H1 (cell line): ENCODE measurements around the gene INO80C. TPM values are rescaled to one million over a fixed set of nuclear protein-coding genes. Genes with fewer than 3 reads are reported as not detected.

Source experiments
- CTCF ChIA-PET: fragments of 300-600 bp; sonication (Branson Sonifier 250); formaldehyde crosslinking; loops from one replicate; lab custom pipeline; 2021; ENCODE audit not compliant: partially characterized antibody; lab: Charles Lee
- POLR2A ChIA-PET: fragments of 300-600 bp; sonication (Branson Sonifier 250); formaldehyde crosslinking; loops from one replicate; lab custom pipeline; 2021; ENCODE audit warnings: inconsistent platforms; ENCODE audit not compliant: partially characterized antibody; lab: Charles Lee
- DNase-seq, 2 experiments: peaks; one replicate each; pipeline versions ENCODE4 v3.0.0 to v3.0.0-alpha.2; 2010 to 2022; ENCODE audit warnings: low spot score in 2 of 2, low read depth in 1 of 2, mixed read lengths in 1 of 2
- FAIRE-seq: peaks from 2 replicates; lab custom pipeline; 2011; peaks lifted over from hg19 to GRCh38; lab: Jason Lieb, UNC
- H2AFZ ChIP-seq: 2 replicates; pipeline ENCODE4 v1.8.1; 2012; ENCODE audit warnings: low read length, inconsistent platforms
- H2AK5ac ChIP-seq: 2 replicates; pipeline ENCODE4 v1.6.1; 2013; ENCODE audit warnings: low read depth, low read length
- H2BK120ac ChIP-seq: replicated peaks from 2 replicates; pipeline ENCODE3; 2013; ENCODE audit warnings: low read depth, low read length, inconsistent platforms
- H2BK12ac ChIP-seq: 2 replicates; pipeline ENCODE4 v1.6.1; 2013; ENCODE audit warnings: low read depth, low read length
- H2BK15ac ChIP-seq: 2 replicates; pipeline ENCODE4 v1.6.1; 2013; ENCODE audit warnings: low read length
- H2BK20ac ChIP-seq: 2 replicates; pipeline ENCODE4 v1.6.1; 2013; ENCODE audit warnings: low read length
- H2BK5ac ChIP-seq: 2 replicates; pipeline ENCODE4 v1.6.1; 2013; ENCODE audit warnings: low read depth, low read length
- H3K14ac ChIP-seq: 2 replicates; pipeline ENCODE4 v1.6.1; 2013; ENCODE audit warnings: inconsistent platforms; ENCODE audit not compliant: insufficient read length
- H3K18ac ChIP-seq: 2 replicates; pipeline ENCODE4 v1.6.1; 2013; ENCODE audit warnings: low read length; ENCODE audit errors: extremely low read depth
- H3K23ac ChIP-seq: 2 replicates; pipeline ENCODE4 v1.6.1; 2013; ENCODE audit warnings: inconsistent platforms; ENCODE audit not compliant: insufficient read length
- H3K23me2 ChIP-seq: 2 replicates; pipeline ENCODE4 v1.6.1; 2013; ENCODE audit warnings: low read depth, low read length
- H3K27ac ChIP-seq: 2 replicates; pipeline ENCODE4 v1.6.1; 2011; ENCODE audit warnings: low read depth, low read length, inconsistent platforms
- H3K27me3 ChIP-seq, 4 experiments: replicated peaks in 1 of 4; 1 replicate in 1 of 4; 2 replicates in 3 of 4; pipeline versions ENCODE4 v1.6.1 to v1.8.1; 2011 to 2013; ENCODE audit warnings: low read length in 3 of 4, mild to moderate bottlenecking in 3 of 4, inconsistent platforms in 2 of 4, mixed read lengths in 2 of 4, moderate library complexity in 1 of 4; ENCODE audit not compliant: control insufficient read depth in 3 of 4, insufficient read depth in 3 of 4; ENCODE audit errors: extremely low read depth in 1 of 4
- H3K36me3 ChIP-seq, 4 experiments: 2 replicates each; pipeline versions ENCODE4 v1.6.1 to v1.8.1; 2011 to 2013; ENCODE audit warnings: mild to moderate bottlenecking in 4 of 4, low read length in 3 of 4, moderate library complexity in 2 of 4, control low read depth in 1 of 4, inconsistent platforms in 1 of 4; ENCODE audit not compliant: insufficient read depth in 4 of 4, control insufficient read depth in 2 of 4
- H3K4ac ChIP-seq: replicated peaks from 2 replicates; pipeline ENCODE3; 2013; ENCODE audit warnings: low read length, low read depth, mixed read lengths, inconsistent platforms; ENCODE audit not compliant: insufficient read length
- H3K4me1 ChIP-seq, 4 experiments: replicated peaks in 1 of 4; 1 replicate in 1 of 4; 2 replicates in 3 of 4; pipeline versions ENCODE4 v1.6.1 to v1.8.1; 2011 to 2013; ENCODE audit warnings: low read length in 3 of 4, inconsistent platforms in 2 of 4, mixed read lengths in 1 of 4; ENCODE audit not compliant: insufficient read depth in 4 of 4, control insufficient read depth in 3 of 4
- H3K4me2 ChIP-seq, 2 experiments: 2 replicates each; pipeline versions ENCODE4 v1.6.1 to v1.8.1; 2011 to 2013; ENCODE audit warnings: low read depth in 2 of 2, low read length in 2 of 2, control low read depth in 1 of 2, inconsistent platforms in 1 of 2, mild to moderate bottlenecking in 1 of 2; ENCODE audit not compliant: insufficient read depth in 1 of 2
- H3K4me3 ChIP-seq, 4 experiments: fragments of 200-600, 300-600 bp in 1 of 4; sonication (generic), shearing (Covaris generic), sonication (Bioruptor Twin) in 1 of 4; 2 replicates each; pipeline versions ENCODE4 v1.5.1 to v1.8.1; 2011 to 2016; ENCODE audit warnings: low read length in 4 of 4, low read depth in 3 of 4, control low read depth in 2 of 4, inconsistent platforms in 2 of 4, mild to moderate bottlenecking in 2 of 4, mixed read lengths in 1 of 4, moderate library complexity in 1 of 4; ENCODE audit not compliant: insufficient read depth in 2 of 4; ENCODE audit errors: extremely low read depth in 1 of 4
- H3K56ac ChIP-seq: replicated peaks from 2 replicates; pipeline ENCODE3; 2013; ENCODE audit warnings: low read depth, mild to moderate bottlenecking, mixed read lengths, low read length, inconsistent platforms; ENCODE audit not compliant: insufficient read length
- H3K79me1 ChIP-seq: 2 replicates; pipeline ENCODE4 v1.6.1; 2013; ENCODE audit warnings: low read depth, low read length, control low read depth
- H3K79me2 ChIP-seq, 2 experiments: 2 replicates each; pipeline versions ENCODE4 v1.6.1 to v1.8.1; 2012 to 2013; ENCODE audit warnings: low read length in 2 of 2, mild to moderate bottlenecking in 2 of 2, inconsistent platforms in 1 of 2; ENCODE audit not compliant: insufficient read depth in 2 of 2, control insufficient read depth in 1 of 2
- H3K9ac ChIP-seq, 4 experiments: replicated peaks in 1 of 4; 1 replicate in 1 of 4; 2 replicates in 3 of 4; pipeline versions ENCODE4 v1.6.1 to v1.8.1; 2011 to 2013; ENCODE audit warnings: low read depth in 3 of 4, low read length in 3 of 4, control low read depth in 2 of 4, mild to moderate bottlenecking in 2 of 4, moderate library complexity in 2 of 4, inconsistent platforms in 1 of 4; ENCODE audit errors: extremely low read depth in 1 of 4
- H3K9me3 ChIP-seq, 2 experiments: 2 replicates each; pipeline versions ENCODE4 v1.6.1 to v1.8.1; 2012 to 2013; ENCODE audit warnings: mild to moderate bottlenecking in 2 of 2, moderate library complexity in 2 of 2, control low read depth in 1 of 2, inconsistent platforms in 1 of 2, low read depth in 1 of 2, low read length in 1 of 2, mixed read lengths in 1 of 2; ENCODE audit not compliant: insufficient read depth in 2 of 2
- H4K20me1 ChIP-seq, 2 experiments: replicated peaks in 1 of 2; 2 replicates each; pipeline versions ENCODE3 to v1.8.1; 2011 to 2013; ENCODE audit warnings: inconsistent platforms in 2 of 2, low read length in 2 of 2, mild to moderate bottlenecking in 1 of 2; ENCODE audit not compliant: insufficient read depth in 2 of 2, control insufficient read depth in 1 of 2
- H4K5ac ChIP-seq: 2 replicates; pipeline ENCODE4 v1.6.1; 2013; ENCODE audit warnings: low read length, low read depth, mixed read lengths, inconsistent platforms; ENCODE audit not compliant: insufficient read length
- H4K8ac ChIP-seq: 2 replicates; pipeline ENCODE4 v1.8.0; 2013; ENCODE audit warnings: mild to moderate bottlenecking, moderate library complexity, low read length, inconsistent platforms; ENCODE audit not compliant: insufficient read depth; ENCODE audit errors: extremely low read depth
- H4K91ac ChIP-seq: replicated peaks from 2 replicates; pipeline ENCODE3; 2013; ENCODE audit warnings: low read length, mixed read lengths, inconsistent platforms; ENCODE audit not compliant: insufficient read length
- CBX5 ChIP-seq: fragments of 300-800, 300-1000 bp; sonication (generic); IDR thresholded peaks from 2 replicates; pipeline ENCODE4 v1.7.1; 2016; ENCODE audit warnings: antibody characterized with exemption, low read length, low read depth
- EGR1 ChIP-seq: IDR thresholded peaks from 2 replicates; pipeline ENCODE4 v1.6.1; 2011; ENCODE audit warnings: low read depth, low read length, borderline replicate concordance
- EZH2 ChIP-seq: fragments of 200-600 bp; sonication (generic); IDR thresholded peaks from 2 replicates; pipeline ENCODE4 v1.7.1; 2012; ENCODE audit warnings: low read depth, mild to moderate bottlenecking, moderate library complexity, low read length, inconsistent platforms; ENCODE audit not compliant: severe bottlenecking
- GABPA ChIP-seq: IDR thresholded peaks from 2 replicates; pipeline ENCODE4 v1.6.1; 2011; ENCODE audit warnings: mild to moderate bottlenecking, low read length, moderate library complexity, borderline replicate concordance; ENCODE audit not compliant: insufficient read depth
- MAFK ChIP-seq: IDR thresholded peaks from 2 replicates; pipeline ENCODE4 v1.6.1; 2012; ENCODE audit warnings: low read depth, mild to moderate bottlenecking, improper control_type of control experiment, low read length
- TEAD4 ChIP-seq: IDR thresholded peaks from 2 replicates; pipeline ENCODE4 v1.6.1; 2012; ENCODE audit warnings: low read depth, low read length, inconsistent platforms, mixed read lengths
- WGBS, 2 experiments: shearing (Covaris generic) in 1 of 2; methylation state at CpG; one replicate each; pipeline versions ENCODE4 v1.1.6 to v1.1.7; 2013 to 2015; ENCODE audit warnings: low lambda C conversion rate in 2 of 2, mixed read lengths in 2 of 2, inconsistent platforms in 1 of 2, low coverage in 1 of 2, missing lambda C conversion rate in 1 of 2; ENCODE audit not compliant: insufficient replicate concordance in 2 of 2, insufficient coverage in 1 of 2, insufficient read length in 1 of 2; ENCODE audit errors: extremely low coverage in 1 of 2, missing lambda C conversion rate in 1 of 2; 5-methylcytosine and 5-hydroxymethylcytosine counted together
- polyA plus RNA-seq, 7 experiments: library from polyadenylated mRNA; depleted of rRNA in 3 of 7; stranded (reverse) in 5 of 7; unstranded in 2 of 7; fragments of >200 nt in 5 of 7; fragments of 200-250 nt in 2 of 7; gene quantifications; 1 replicate in 5 of 7; 2 replicates in 1 of 7; 4 replicates in 1 of 7; pipeline versions ENCODE4 v1.2.1 to v1.2.3, GENCODE V29; 2011 to 2013; ENCODE audit warnings: missing spikeins in 2 of 7, mixed read lengths in 2 of 7
- total RNA-seq: library from RNA; stranded (reverse); fragmentation: NEBNext Ultra II Directional; extraction: Animal tissue kit (Norgen Biotek cat#: 25700); gene quantifications from 2 replicates; pipeline ENCODE4 v1.2.1, GENCODE V29; 2021

Gene INO80C
- total and polyA plus RNA-seq, 2 of the 8 experiments (the other 6 are each of a cell fraction or from before 2014, with no cell fraction given) = 30.1 to 48.9 TPM

- H2AFZ ChIP-seq = no peak overlapping the region
- no peak overlapping the region for H2BK15ac ChIP-seq
- no peak overlapping the region for H3K4ac ChIP-seq
- H3K23me2 ChIP-seq = no peaks in the 10 kb centered on the region
- H3K18ac ChIP-seq = no peak overlapping the region
- ChIA-PET POLR2A (no interaction called here), CTCF (interaction anchor here (0.7 kb wide), 1 partner anchor 908 kb away, joined by 3 read pairs; no protein-coding TSS in a partner anchor)
- H3K36me3 ChIP-seq = peaks cover 0 to 3% (median 0%) of the 10 kb centered on the region in 4 experiments; a peak in 1 of 8 replicates
- H2BK12ac ChIP-seq = no peak overlapping the region
- no peaks in the 10 kb centered on the region for H3K79me1 ChIP-seq
- H2BK120ac ChIP-seq = no peak overlapping the region
- no peak overlapping the region for H2BK20ac ChIP-seq
- no peaks in the 10 kb centered on the region for H3K27me3 ChIP-seq
- no peaks in the 10 kb centered on the region for H3K79me2 ChIP-seq
- H4K5ac ChIP-seq = no peak overlapping the region
- peaks cover 0 to 11% (median 3%) of the 10 kb centered on the region in 4 experiments; a peak in 4 of 7 replicates for H3K4me1 ChIP-seq
- H3K23ac ChIP-seq = no peak overlapping the region
- no peak overlapping the region for H3K9ac ChIP-seq
- no peak for FAIRE-seq
- H3K56ac ChIP-seq = no peak overlapping the region
- no peak overlapping the region for H4K91ac ChIP-seq
- H3K4me3 ChIP-seq = no peak overlapping the region
- DNase-seq = no peak
- no peak overlapping the region for H3K14ac ChIP-seq
- TF ChIP-seq CBX5 (no peak), MAFK (no peak), TEAD4 (no peak), GABPA (no peak), EGR1 (no peak), EZH2 (no peak)
- TF ChIP-seq, all 59 proteins: peak for 0
- Histone ChIP-seq H4K20me1 (peaks cover 0 to 2% of the 10 kb centered on the region in 2 experiments), H4K8ac (no peak overlapping the region), H3K4me2 (no peak overlapping the region), H3K9me3 (no peaks in the 10 kb centered on the region), H3K27ac (no peak overlapping the region), H2AK5ac (no peak overlapping the region), H2BK5ac (no peak overlapping the region)
- WGBS, 2 experiments = 89% methylated on average over 5 of the region's 5 CpGs; no CpG with 5 or more reads in 1 of the 2 experiments
Measured at GRCh38 chr18:35463050-35463449, 34.7 kb downstream of the INO80C start.
